Fibroblast of the conjunctiva (primary cell): ENCODE results near the gene CHST8.
"Not testable (repeated sequence)": the region's sequence is repeated elsewhere in the genome, so short reads cannot be mapped to it uniquely, and the experiment has no call there.

ENCODE experiments used
- DNase-seq: peaks from one replicate; pipeline ENCODE4 v3.0.0-alpha.2; 2010; ENCODE audit warnings: low read depth

CHST8 gene

GRCh38 chr19:33641956-33642498 lies 20.3 kb downstream of the CHST8 start:
- no peak for DNase-seq

- DNase-seq = no peak
Measured at GRCh38 chr19:33644284-33644836, 22.6 kb downstream of the CHST8 start.

- DNase-seq = no peak
Measured at GRCh38 chr19:33646306-33646705, 24.6 kb downstream of the CHST8 start.

- DNase-seq = no peak
Measured at GRCh38 chr19:33647146-33647545, 25.4 kb downstream of the CHST8 start.

GRCh38 chr19:33649627-33650305 lies 28.0 kb downstream of the CHST8 start:
- no peak for DNase-seq

- DNase-seq = no peak
Measured at GRCh38 chr19:33653684-33654083, 31.9 kb downstream of the CHST8 start.

- no peak for DNase-seq
Measured at GRCh38 chr19:33654840-33655508, 33.2 kb downstream of the CHST8 start.

GRCh38 chr19:33659835-33660234 lies 38.1 kb downstream of the CHST8 start:
- no peak for DNase-seq

GRCh38 chr19:33660410-33661124 lies 38.8 kb downstream of the CHST8 start:
- DNase-seq = no peak

GRCh38 chr19:33661336-33661735 lies 39.6 kb downstream of the CHST8 start:
- DNase-seq = no peak

- no peak for DNase-seq
Measured at GRCh38 chr19:33662391-33663092, 40.8 kb downstream of the CHST8 start.

- not testable (repeated sequence) for DNase-seq
Measured at GRCh38 chr19:33663316-33663715, 41.6 kb downstream of the CHST8 start.

GRCh38 chr19:33664744-33665143 lies 43.0 kb downstream of the CHST8 start:
- DNase-seq = no peak

- DNase-seq = no peak
Measured at GRCh38 chr19:33665776-33666595, 44.2 kb downstream of the CHST8 start.

GRCh38 chr19:33667141-33667650 lies 45.4 kb downstream of the CHST8 start:
- DNase-seq = no peak

- no peak for DNase-seq
Measured at GRCh38 chr19:33667881-33668280, 46.1 kb downstream of the CHST8 start.

- no peak for DNase-seq
Measured at GRCh38 chr19:33668968-33669367, 47.2 kb downstream of the CHST8 start.

GRCh38 chr19:33669376-33669775 lies 47.6 kb downstream of the CHST8 start:
- DNase-seq = no peak

- no peak for DNase-seq
Measured at GRCh38 chr19:33670398-33670797, 48.6 kb downstream of the CHST8 start.

- no peak for DNase-seq
Measured at GRCh38 chr19:33671211-33671610, 49.5 kb downstream of the CHST8 start.
